ENCODE data around the gene RHOBTB3. TPM values are rescaled to one million over a fixed set of nuclear protein-coding genes. Genes with fewer than 3 reads are reported as not detected.
"Not testable (repeated sequence)": the region's sequence is repeated elsewhere in the genome, so short reads cannot be mapped to it uniquely, and the experiment has no call there.

The RHOBTB3 gene
- total RNA-seq, 6 donors from 2014 or later, result 42.4 to 104 (median 60.9) TPM

DNA sequence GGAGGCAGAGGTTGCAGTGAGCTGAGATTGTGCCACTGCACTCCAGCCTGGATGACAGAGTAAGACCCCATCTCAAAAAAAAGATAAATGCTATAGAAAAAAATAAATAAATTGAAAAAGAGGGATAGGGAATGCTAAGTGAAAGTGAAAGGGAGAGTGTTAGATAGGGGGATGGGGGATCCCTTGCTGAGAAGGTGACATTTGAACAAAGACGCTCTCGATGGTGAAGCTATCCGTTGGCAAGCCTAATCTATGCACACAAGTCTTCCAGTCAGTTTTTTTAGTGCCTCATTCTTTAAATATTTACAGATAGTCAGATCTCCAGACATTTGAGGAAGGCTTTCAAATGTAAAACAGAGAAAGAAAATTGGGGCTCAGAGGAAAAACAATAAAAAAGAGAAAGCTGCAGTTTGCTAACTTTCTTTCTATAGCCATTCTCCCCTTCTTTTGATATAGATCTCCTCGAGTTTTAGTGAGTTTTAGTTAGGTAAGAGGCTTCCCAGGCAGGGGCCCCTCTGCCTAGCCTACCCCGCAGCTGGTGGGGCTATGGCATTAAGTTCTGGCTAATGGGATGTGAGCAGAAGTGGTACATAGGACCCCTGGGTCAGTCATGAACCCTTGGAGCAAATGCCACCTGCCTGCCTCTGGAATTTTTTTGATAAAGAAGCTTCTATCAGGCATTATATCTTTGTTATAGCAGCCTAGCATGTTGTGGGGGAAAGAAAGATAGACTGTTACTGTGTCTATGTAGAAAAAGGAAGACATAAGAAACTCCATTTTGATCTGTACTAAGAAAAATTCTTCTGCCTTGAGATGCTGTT, 79.4 kb downstream of the RHOBTB3 start:
- H3K36me3 ChIP-seq, result peaks cover 0 to 31% (median 14%) of the 10 kb centered on the region in 4 donors
- ATAC-seq (ENCODE audit: low FRiP score in 2 of 2) (no peak), DNase-seq (no peak)
- H3K27ac ChIP-seq, result peak overlapping the region; percentile 11 to 79 (median 46)
- H3K4me1 ChIP-seq, result peaks cover 43 to 53% (median 52%) of the 10 kb centered on the region in 4 donors
- H3K4me3 ChIP-seq, result no peak overlapping the region
- 28 to 35% methylated on average over 5 of the region's 5 CpGs for WGBS, 2 donors
- H3K27me3 ChIP-seq, result no peaks in the 10 kb centered on the region
- H3K9me3 ChIP-seq, result no peaks in the 10 kb centered on the region
- TF ChIP-seq POLR2A (IDR thresholded peaks at IDR 0.05), result no peak
- no peak for TF ChIP-seq POLR2AphosphoS5 (IDR thresholded peaks at IDR 0.05)
- TF ChIP-seq, protein P1, sequence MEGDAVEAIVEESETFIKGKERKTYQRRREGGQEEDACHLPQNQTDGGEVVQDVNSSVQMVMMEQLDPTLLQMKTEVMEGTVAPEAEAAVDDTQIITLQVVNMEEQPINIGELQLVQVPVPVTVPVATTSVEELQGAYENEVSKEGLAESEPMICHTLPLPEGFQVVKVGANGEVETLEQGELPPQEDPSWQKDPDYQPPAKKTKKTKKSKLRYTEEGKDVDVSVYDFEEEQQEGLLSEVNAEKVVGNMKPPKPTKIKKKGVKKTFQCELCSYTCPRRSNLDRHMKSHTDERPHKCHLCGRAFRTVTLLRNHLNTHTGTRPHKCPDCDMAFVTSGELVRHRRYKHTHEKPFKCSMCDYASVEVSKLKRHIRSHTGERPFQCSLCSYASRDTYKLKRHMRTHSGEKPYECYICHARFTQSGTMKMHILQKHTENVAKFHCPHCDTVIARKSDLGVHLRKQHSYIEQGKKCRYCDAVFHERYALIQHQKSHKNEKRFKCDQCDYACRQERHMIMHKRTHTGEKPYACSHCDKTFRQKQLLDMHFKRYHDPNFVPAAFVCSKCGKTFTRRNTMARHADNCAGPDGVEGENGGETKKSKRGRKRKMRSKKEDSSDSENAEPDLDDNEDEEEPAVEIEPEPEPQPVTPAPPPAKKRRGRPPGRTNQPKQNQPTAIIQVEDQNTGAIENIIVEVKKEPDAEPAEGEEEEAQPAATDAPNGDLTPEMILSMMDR (IDR thresholded peaks at IDR 0.05), result no peak

DNA sequence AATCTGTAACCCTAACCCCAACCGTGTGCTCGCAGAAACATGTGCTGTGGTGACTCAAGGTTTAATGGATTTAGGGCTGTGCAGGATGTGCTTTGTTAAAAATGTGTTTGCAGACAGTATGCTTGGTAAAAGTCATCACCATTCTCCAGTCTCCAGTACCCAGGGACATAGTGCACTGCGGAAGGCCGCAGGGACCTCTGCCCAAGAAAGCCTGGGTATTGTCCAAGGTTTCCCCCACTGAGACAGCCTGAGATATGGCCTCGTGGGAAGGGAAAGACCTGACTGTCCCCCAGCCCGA, 79.9 kb downstream of the RHOBTB3 start:
- Histone ChIP-seq H3K4me1 (peaks cover 43 to 56% (median 52%) of the 10 kb centered on the region in 4 donors), H3K27ac (peak overlapping the region in 2 of 4 donors; percentile 23 to 70), H3K36me3 (peaks cover 0 to 36% (median 19%) of the 10 kb centered on the region in 4 donors)
- not testable (repeated sequence) for H3K4me3 ChIP-seq; ATAC-seq (ENCODE audit: low FRiP score in 2 of 2); H3K9me3 ChIP-seq; H3K27me3 ChIP-seq; DNase-seq
- 84% methylated on average over 6 of the region's 6 CpGs for WGBS, 2 donors

DNA sequence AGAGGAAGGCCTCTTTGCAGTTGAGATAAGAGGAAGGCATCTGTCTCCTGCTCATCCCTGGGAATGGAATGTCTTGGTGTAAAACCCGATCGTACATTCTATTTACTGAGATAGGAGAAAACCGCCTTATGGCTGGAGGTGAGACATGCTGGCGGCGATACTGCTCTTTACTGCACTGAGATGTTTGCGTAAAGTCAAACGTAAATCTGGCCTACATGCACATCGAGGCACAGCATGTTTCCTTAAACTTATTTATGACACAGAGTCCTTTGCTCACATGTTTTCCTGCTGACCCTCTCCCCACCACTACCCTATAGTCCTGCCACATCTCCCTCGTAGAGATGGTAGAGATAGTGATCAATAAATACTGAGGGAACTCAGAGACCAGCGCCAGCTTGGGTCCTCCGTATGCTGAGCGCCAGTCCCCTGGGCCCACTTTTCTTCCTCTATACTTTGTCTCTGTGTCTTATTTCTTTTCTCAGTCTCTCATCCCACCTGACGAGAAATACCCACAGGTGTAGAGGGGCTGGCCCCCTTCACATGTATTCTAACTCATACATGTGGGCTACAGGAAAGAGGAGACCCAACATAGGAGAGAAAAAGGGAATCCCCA, 80.4 kb downstream of the RHOBTB3 start:
- not testable (repeated sequence) for ATAC-seq (ENCODE audit: low FRiP score in 2 of 2); DNase-seq; H3K9me3 ChIP-seq; H3K4me3 ChIP-seq; H3K27me3 ChIP-seq
- peaks cover 0 to 41% (median 21%) of the 10 kb centered on the region in 4 donors for H3K36me3 ChIP-seq
- whole genome bisulfite sequencing, 2 donors, result 83 to 84% methylated on average over 13 of the region's 13 CpGs
- peak overlapping the region in 3 of 4 donors; percentile 12 to 65 (median 44) for H3K27ac ChIP-seq
- H3K4me1 ChIP-seq, result peaks cover 43 to 59% (median 53%) of the 10 kb centered on the region in 4 donors

DNA sequence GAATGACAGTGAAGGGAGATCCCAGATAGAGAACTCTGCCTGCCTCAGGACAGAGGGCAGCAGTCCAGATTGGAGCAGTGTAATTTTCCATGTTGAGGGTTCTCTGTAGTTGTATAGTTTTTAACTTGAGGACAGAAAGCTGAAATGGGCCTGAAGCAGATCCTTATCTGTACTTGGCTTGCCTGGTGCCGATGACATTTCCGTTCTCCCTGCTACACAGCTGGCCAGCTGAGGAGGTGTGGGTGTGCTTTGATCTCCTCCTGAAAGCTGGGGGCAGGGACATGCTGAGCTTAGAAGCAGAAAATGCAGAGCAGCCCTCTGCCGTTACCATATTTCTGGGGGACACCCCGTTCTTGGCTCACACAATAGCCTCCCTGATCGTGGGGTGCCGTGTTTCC, 80.9 kb downstream of the RHOBTB3 start:
- ATAC-seq (ENCODE audit: low FRiP score in 2 of 2), result peak; percentile 5 to 24
- 21 to 27% methylated on average over 6 of the region's 6 CpGs for WGBS, 2 donors
- DNase-seq, result peak in 1 of 2 donors; percentile 37
- H3K27me3 ChIP-seq, result no peaks in the 10 kb centered on the region
- H3K4me3 ChIP-seq, result no peak overlapping the region
- TF ChIP-seq POLR2AphosphoS5 (IDR thresholded peaks at IDR 0.05) (peak; percentile 81 to 82), EP300 (IDR thresholded peaks at IDR 0.05) (peak in 1 of 4 donors; percentile 53)
- TF ChIP-seq, protein P1 (IDR thresholded peaks at IDR 0.05), result no peak
- H3K9me3 ChIP-seq, result no peaks in the 10 kb centered on the region
- peak overlapping the region; percentile 3 to 65 (median 28) for H3K27ac ChIP-seq
- peaks cover 47 to 64% (median 59%) of the 10 kb centered on the region in 4 donors for H3K4me1 ChIP-seq
- peaks cover 0 to 46% (median 21%) of the 10 kb centered on the region in 4 donors for H3K36me3 ChIP-seq

DNA sequence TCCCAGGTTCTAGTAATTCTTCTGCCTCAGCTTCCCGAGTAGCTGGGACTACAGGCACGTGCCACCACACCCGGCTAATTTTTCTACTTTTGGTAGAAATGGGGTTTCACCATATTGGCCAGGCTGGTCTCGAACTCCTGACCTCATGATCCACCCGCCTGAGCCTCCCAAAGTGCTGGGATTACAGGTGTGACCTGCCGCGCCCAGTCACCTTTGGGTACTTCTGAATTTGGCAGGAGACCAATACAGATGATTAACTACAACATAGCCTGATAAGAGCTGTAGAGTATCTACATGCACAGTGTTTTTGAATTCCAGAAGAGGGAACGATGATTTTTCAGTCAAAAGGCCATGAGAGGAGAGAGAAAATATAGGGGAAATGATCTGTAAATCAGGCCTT, 81.9 kb downstream of the RHOBTB3 start:
- DNase-seq; H3K27me3 ChIP-seq; H3K4me3 ChIP-seq; H3K9me3 ChIP-seq; ATAC-seq (ENCODE audit: low FRiP score in 2 of 2): not testable (repeated sequence)
- WGBS, 2 donors, result 80 to 89% methylated on average over 8 of the region's 8 CpGs
- H3K4me1 ChIP-seq, result peaks cover 57 to 71% (median 67%) of the 10 kb centered on the region in 4 donors
- peak overlapping the region in 2 of 4 donors; percentile 44 to 65 for H3K27ac ChIP-seq
- H3K36me3 ChIP-seq, result peaks cover 0 to 50% (median 21%) of the 10 kb centered on the region in 4 donors

DNA sequence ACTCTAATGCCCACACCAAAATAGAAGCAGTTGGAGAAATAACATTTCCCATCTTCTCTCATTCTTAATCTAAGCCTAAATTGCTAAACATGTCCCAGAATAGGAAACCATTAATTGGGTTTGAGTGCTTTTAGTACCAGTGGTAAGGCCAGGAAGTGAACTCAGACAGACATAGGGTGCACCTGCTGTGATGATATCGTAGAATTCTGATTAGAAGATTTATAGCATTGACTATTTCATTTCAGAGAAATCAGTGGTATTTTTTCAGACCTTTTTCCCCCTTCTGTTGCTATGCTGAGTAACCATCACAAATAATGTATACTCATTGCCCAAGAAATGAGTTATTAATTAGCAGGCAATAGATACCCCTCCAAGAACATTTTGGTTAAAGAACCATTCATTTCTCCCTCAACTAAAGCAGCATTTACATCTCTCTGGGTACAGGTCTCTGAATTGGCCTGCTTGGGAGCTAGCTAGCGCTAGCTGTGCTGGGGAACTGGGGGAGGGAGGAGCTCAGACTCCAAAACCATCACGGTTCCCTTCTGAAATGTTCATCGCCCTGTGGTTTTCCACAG, 84.1 kb downstream of the RHOBTB3 start:
- no peak overlapping the region for H3K4me3 ChIP-seq
- H3K27ac ChIP-seq, result peak overlapping the region in 1 of 4 donors; percentile 30
- no peaks in the 10 kb centered on the region for H3K9me3 ChIP-seq
- ATAC-seq (ENCODE audit: low FRiP score in 2 of 2) (no peak), DNase-seq (no peak)
- H3K36me3 ChIP-seq, result peaks cover 0 to 49% (median 21%) of the 10 kb centered on the region in 4 donors
- TF ChIP-seq, protein P1 (IDR thresholded peaks at IDR 0.05), result no peak
- TF ChIP-seq POLR2A (IDR thresholded peaks at IDR 0.05) (no peak), EP300 (IDR thresholded peaks at IDR 0.05) (no peak), POLR2AphosphoS5 (IDR thresholded peaks at IDR 0.05) (no peak)
- no peaks in the 10 kb centered on the region for H3K27me3 ChIP-seq
- WGBS, 2 donors, result 74 to 79% methylated on average over 4 of the region's 4 CpGs
- peaks cover 49 to 70% (median 67%) of the 10 kb centered on the region in 4 donors for H3K4me1 ChIP-seq
